Endometrial microvascular endothelial cells (primary cell): ENCODE data around the gene NGF. TPM values are rescaled to one million over a fixed set of nuclear protein-coding genes. Genes with fewer than 3 reads are reported as not detected.

Experiments
- in situ Hi-C: cut with HindIII; loops from 2 replicates; pipeline ENCODE4 v1.10.0; 2017; ENCODE audit warnings: low sequenced_read_pairs, low pct_unique_long_range_greater_than_20kb; ENCODE audit errors: inconsistent ontology term
- total RNA-seq: library from RNA; depleted of rRNA; stranded (reverse); fragments of >200 nt; gene quantifications from one replicate; pipeline ENCODE4 v1.2.3, GENCODE V29; 2015; ENCODE audit errors: inconsistent ontology term

Gene NGF
- total RNA-seq, 1 donor from 2014 or later, result not detected

DNA sequence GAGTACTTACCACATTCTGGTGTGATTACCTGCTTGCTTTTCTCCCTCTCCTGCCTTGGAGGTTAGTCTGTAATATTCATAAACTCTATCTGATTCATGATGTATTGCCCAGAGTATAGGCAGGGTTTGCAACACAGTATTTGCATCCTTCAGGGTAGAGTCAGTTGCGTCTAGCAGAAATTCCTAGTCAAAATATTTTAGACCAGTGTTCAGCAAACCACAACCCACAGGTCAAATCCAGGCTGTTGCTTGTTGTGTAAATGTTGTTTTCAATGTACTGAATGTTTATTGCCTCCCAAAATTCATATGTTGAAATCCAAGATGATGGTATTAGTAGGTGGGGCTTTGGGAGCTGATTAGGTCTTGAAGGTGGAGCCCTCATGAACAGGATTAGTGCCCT is 82.9 kb downstream of the NGF start:
- in situ Hi-C loops, result no loop called here

GRCh38 chr1:115252585-115252984 is 85.5 kb downstream of the NGF start:
- in situ Hi-C loops, result no loop called here

GRCh38 chr1:115251856-115252255 is 86.2 kb downstream of the NGF start:
- in situ Hi-C loops, result no loop called here

DNA sequence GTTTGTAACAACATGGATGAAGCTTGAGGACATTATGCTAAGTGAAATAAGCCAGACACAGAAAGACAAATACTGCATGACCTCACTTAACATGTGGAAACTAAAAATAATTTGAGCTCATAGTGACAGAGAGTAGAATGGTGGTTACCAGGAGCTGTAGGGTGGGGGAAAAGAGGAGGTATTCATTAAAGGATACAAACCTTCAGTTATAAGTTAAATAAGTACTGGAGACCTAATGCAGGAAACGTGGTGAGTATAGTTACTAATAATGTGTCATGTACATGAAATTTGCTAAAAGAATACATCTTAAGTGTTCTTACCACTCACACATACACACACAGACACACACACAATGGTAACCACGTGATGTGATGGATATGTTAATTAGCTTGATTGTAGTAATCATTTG is 86.7 kb downstream of the NGF start:
- in situ Hi-C loops, result no loop called here

DNA sequence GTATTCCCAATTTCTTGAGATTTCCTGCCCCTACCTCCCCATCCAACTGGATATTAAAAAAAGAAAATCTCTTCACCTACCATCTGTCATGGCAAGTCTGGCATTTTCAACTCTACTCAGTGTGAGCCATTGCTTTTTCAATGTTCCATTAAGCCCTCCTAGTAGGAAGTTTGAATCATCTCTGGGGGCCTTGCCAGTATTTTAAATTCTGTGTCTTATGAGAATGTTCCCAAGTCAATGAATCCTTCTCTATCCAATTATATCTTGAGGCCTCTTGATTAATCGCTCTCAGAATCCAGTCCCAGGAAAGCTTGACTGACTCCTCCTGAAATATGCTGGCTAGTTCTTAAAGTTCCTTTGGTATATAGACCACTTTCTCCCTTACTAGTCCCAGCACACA is 91.5 kb downstream of the NGF start:
- in situ Hi-C loops, result no loop called here

GRCh38 chr1:115245227-115245626 is 92.8 kb downstream of the NGF start:
- in situ Hi-C loops, result no loop called here

DNA sequence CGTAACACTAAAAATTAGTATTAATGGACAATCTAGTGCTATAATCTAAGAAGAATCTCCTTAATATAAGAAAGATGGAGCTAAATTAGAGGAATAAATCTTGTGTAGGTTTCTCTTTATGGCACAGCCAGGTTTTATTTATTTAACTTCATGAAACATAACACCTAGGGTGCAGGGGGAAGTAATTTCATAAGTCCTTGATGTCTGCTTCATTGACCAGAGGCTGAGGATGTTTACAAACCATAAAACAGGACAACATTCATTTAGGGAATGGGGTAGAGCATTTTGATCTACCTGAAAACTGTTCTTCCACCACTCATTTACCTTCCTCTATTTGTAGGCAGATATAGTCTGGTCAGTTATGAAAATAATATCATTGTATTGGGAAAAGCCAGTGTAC is 95.5 kb downstream of the NGF start:
- in situ Hi-C loops, result no loop called here

GRCh38 chr1:115241309-115241708 is 96.7 kb downstream of the NGF start:
- in situ Hi-C loops, result no loop called here

DNA sequence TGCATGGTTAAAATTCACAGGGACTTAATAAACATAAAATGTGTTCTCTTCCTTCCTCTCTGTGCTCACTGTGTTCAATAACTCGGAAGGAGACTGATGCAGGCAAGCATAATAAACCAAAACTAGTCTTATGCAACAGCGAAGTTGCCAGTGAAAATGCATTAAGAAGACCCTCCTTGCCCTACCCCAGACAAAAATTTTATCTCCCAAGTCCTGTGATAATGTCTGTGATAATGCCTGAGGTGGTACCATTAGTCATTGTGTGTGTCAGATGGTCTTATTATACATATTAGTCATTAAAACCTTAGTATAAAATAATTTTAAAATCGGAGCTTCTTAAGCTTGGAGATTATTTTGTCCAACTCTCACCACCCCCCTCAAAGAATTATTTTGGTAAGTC is 97.8 kb downstream of the NGF start:
- in situ Hi-C loops, result no loop called here

GRCh38 chr1:115239426-115239825 is 98.6 kb downstream of the NGF start:
- in situ Hi-C loops, result no loop called here

- in situ Hi-C loops, result no loop called here
Measured at GRCh38 chr1:115239148-115239422, 99.0 kb downstream of the NGF start.

GRCh38 chr1:115238336-115239147 is 99.5 kb downstream of the NGF start:
- in situ Hi-C loops, result no loop called here

DNA sequence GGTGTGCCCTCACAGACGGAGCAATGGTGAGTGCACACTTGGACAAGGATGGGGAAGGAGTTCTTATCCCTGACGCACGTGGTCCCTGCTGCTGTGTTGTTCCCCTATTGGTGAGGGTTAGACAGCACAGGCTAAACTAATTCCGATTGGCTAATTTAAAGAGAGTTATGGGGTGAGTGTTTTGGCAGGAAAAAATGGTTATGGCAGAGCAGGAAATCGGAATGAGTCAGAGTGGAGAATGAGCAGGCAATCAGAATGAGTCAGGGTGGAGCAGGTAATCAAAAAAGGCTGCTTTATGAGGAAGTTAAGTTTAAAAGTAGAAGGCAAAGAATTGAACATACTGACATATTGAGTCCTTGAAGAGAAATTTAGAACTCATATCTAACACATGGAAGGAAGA is 100.5 kb downstream of the NGF start:
- in situ Hi-C loops, result no loop called here

- in situ Hi-C loops, result no loop called here
Measured at GRCh38 chr1:115237023-115237422, 101.0 kb downstream of the NGF start.

Other genes with a start within 250 kb of the NGF start
- gene TSPAN2, start 248.7 kb downstream of the NGF start, total RNA-seq, result 3.3 TPM